ENCODE data around the gene EVA1A.
"Not testable (repeated sequence)": the region's sequence is repeated elsewhere in the genome, so short reads cannot be mapped to it uniquely, and the experiment has no call there.

Gene EVA1A

GRCh38 chr2:75498907-75499306, 61.8 kb downstream of the EVA1A start:
- Histone ChIP-seq H3K9me3 (ENCODE audit: control insufficient read depth, insufficient read depth, low read length) (no peaks in the 10 kb centered on the region), H3K36me3 (ENCODE audit: control insufficient read depth, insufficient read depth, low read length) (no peaks in the 10 kb centered on the region), H3K4me3 (ENCODE audit: low read depth, low read length) (no peak overlapping the region), H3K27me3 (ENCODE audit: control insufficient read depth, insufficient read depth, low read length) (no peaks in the 10 kb centered on the region), H3K4me1 (ENCODE audit: control insufficient read depth, insufficient read depth, low read length) (no peaks in the 10 kb centered on the region), H3K9ac (ENCODE audit: low read depth, low read length) (no peak overlapping the region)

GRCh38 chr2:75497256-75497655, 63.5 kb downstream of the EVA1A start:
- H3K9me3 ChIP-seq (ENCODE audit: control insufficient read depth, insufficient read depth, low read length), result no peaks in the 10 kb centered on the region
- H3K9ac ChIP-seq (ENCODE audit: low read depth, low read length), result no peak overlapping the region
- no peaks in the 10 kb centered on the region for H3K27me3 ChIP-seq (ENCODE audit: control insufficient read depth, insufficient read depth, low read length)
- H3K36me3 ChIP-seq (ENCODE audit: control insufficient read depth, insufficient read depth, low read length), result no peaks in the 10 kb centered on the region
- no peak overlapping the region for H3K4me3 ChIP-seq (ENCODE audit: low read depth, low read length)
- no peaks in the 10 kb centered on the region for H3K4me1 ChIP-seq (ENCODE audit: control insufficient read depth, insufficient read depth, low read length)

- H3K9me3 ChIP-seq (ENCODE audit: control insufficient read depth, insufficient read depth, low read length), result no peaks in the 10 kb centered on the region
- H3K27me3 ChIP-seq (ENCODE audit: control insufficient read depth, insufficient read depth, low read length), result no peaks in the 10 kb centered on the region
- no peaks in the 10 kb centered on the region for H3K4me1 ChIP-seq (ENCODE audit: control insufficient read depth, insufficient read depth, low read length)
- H3K4me3 ChIP-seq (ENCODE audit: low read depth, low read length), result no peak overlapping the region
- no peaks in the 10 kb centered on the region for H3K36me3 ChIP-seq (ENCODE audit: control insufficient read depth, insufficient read depth, low read length)
- H3K9ac ChIP-seq (ENCODE audit: low read depth, low read length), result no peak overlapping the region
Observed at GRCh38 chr2:75495862-75496261, 64.9 kb downstream of the EVA1A start.

- no peaks in the 10 kb centered on the region for H3K9me3 ChIP-seq (ENCODE audit: control insufficient read depth, insufficient read depth, low read length)
- H3K4me1 ChIP-seq (ENCODE audit: control insufficient read depth, insufficient read depth, low read length), result no peaks in the 10 kb centered on the region
- no peak overlapping the region for H3K4me3 ChIP-seq (ENCODE audit: low read depth, low read length)
- H3K27me3 ChIP-seq (ENCODE audit: control insufficient read depth, insufficient read depth, low read length), result no peaks in the 10 kb centered on the region
- no peak overlapping the region for H3K9ac ChIP-seq (ENCODE audit: low read depth, low read length)
- H3K36me3 ChIP-seq (ENCODE audit: control insufficient read depth, insufficient read depth, low read length), result no peaks in the 10 kb centered on the region
Observed at GRCh38 chr2:75494137-75494769, 66.5 kb downstream of the EVA1A start.

- Histone ChIP-seq H3K36me3 (ENCODE audit: control insufficient read depth, insufficient read depth, low read length) (no peaks in the 10 kb centered on the region), H3K4me3 (ENCODE audit: low read depth, low read length) (no peak overlapping the region), H3K9me3 (ENCODE audit: control insufficient read depth, insufficient read depth, low read length) (no peaks in the 10 kb centered on the region), H3K4me1 (ENCODE audit: control insufficient read depth, insufficient read depth, low read length) (no peaks in the 10 kb centered on the region), H3K27me3 (ENCODE audit: control insufficient read depth, insufficient read depth, low read length) (no peaks in the 10 kb centered on the region), H3K9ac (ENCODE audit: low read depth, low read length) (no peak overlapping the region)
Observed at GRCh38 chr2:75493230-75493629, 67.5 kb downstream of the EVA1A start.

- no peak overlapping the region for H3K4me3 ChIP-seq (ENCODE audit: low read depth, low read length)
- no peaks in the 10 kb centered on the region for H3K27me3 ChIP-seq (ENCODE audit: control insufficient read depth, insufficient read depth, low read length)
- H3K9me3 ChIP-seq (ENCODE audit: control insufficient read depth, insufficient read depth, low read length), result no peaks in the 10 kb centered on the region
- no peaks in the 10 kb centered on the region for H3K36me3 ChIP-seq (ENCODE audit: control insufficient read depth, insufficient read depth, low read length)
- no peak overlapping the region for H3K9ac ChIP-seq (ENCODE audit: low read depth, low read length)
- H3K4me1 ChIP-seq (ENCODE audit: control insufficient read depth, insufficient read depth, low read length), result no peaks in the 10 kb centered on the region
Observed at GRCh38 chr2:75491129-75491753, 69.5 kb downstream of the EVA1A start.

GRCh38 chr2:75489721-75490120, 71.0 kb downstream of the EVA1A start:
- no peaks in the 10 kb centered on the region for H3K4me1 ChIP-seq (ENCODE audit: control insufficient read depth, insufficient read depth, low read length)
- no peak overlapping the region for H3K4me3 ChIP-seq (ENCODE audit: low read depth, low read length)
- no peaks in the 10 kb centered on the region for H3K9me3 ChIP-seq (ENCODE audit: control insufficient read depth, insufficient read depth, low read length)
- no peak overlapping the region for H3K9ac ChIP-seq (ENCODE audit: low read depth, low read length)
- no peaks in the 10 kb centered on the region for H3K36me3 ChIP-seq (ENCODE audit: control insufficient read depth, insufficient read depth, low read length)
- no peaks in the 10 kb centered on the region for H3K27me3 ChIP-seq (ENCODE audit: control insufficient read depth, insufficient read depth, low read length)

GRCh38 chr2:75488157-75488556, 72.6 kb downstream of the EVA1A start:
- no peaks in the 10 kb centered on the region for H3K36me3 ChIP-seq (ENCODE audit: control insufficient read depth, insufficient read depth, low read length)
- no peaks in the 10 kb centered on the region for H3K4me1 ChIP-seq (ENCODE audit: control insufficient read depth, insufficient read depth, low read length)
- no peaks in the 10 kb centered on the region for H3K27me3 ChIP-seq (ENCODE audit: control insufficient read depth, insufficient read depth, low read length)
- no peak overlapping the region for H3K4me3 ChIP-seq (ENCODE audit: low read depth, low read length)
- no peaks in the 10 kb centered on the region for H3K9me3 ChIP-seq (ENCODE audit: control insufficient read depth, insufficient read depth, low read length)
- no peak overlapping the region for H3K9ac ChIP-seq (ENCODE audit: low read depth, low read length)

GRCh38 chr2:75486735-75487134, 74.0 kb downstream of the EVA1A start:
- H3K9ac ChIP-seq (ENCODE audit: low read depth, low read length); H3K4me1 ChIP-seq (ENCODE audit: control insufficient read depth, insufficient read depth, low read length); H3K4me3 ChIP-seq (ENCODE audit: low read depth, low read length); H3K36me3 ChIP-seq (ENCODE audit: control insufficient read depth, insufficient read depth, low read length); H3K9me3 ChIP-seq (ENCODE audit: control insufficient read depth, insufficient read depth, low read length); H3K27me3 ChIP-seq (ENCODE audit: control insufficient read depth, insufficient read depth, low read length): not testable (repeated sequence)

GRCh38 chr2:75484840-75485239, 75.9 kb downstream of the EVA1A start:
- Histone ChIP-seq H3K9me3 (ENCODE audit: control insufficient read depth, insufficient read depth, low read length) (no peaks in the 10 kb centered on the region), H3K4me3 (ENCODE audit: low read depth, low read length) (no peak overlapping the region), H3K9ac (ENCODE audit: low read depth, low read length) (no peak overlapping the region), H3K27me3 (ENCODE audit: control insufficient read depth, insufficient read depth, low read length) (no peaks in the 10 kb centered on the region), H3K4me1 (ENCODE audit: control insufficient read depth, insufficient read depth, low read length) (no peaks in the 10 kb centered on the region), H3K36me3 (ENCODE audit: control insufficient read depth, insufficient read depth, low read length) (no peaks in the 10 kb centered on the region)

- Histone ChIP-seq H3K9me3 (ENCODE audit: control insufficient read depth, insufficient read depth, low read length) (no peaks in the 10 kb centered on the region), H3K36me3 (ENCODE audit: control insufficient read depth, insufficient read depth, low read length) (no peaks in the 10 kb centered on the region), H3K27me3 (ENCODE audit: control insufficient read depth, insufficient read depth, low read length) (no peaks in the 10 kb centered on the region)
Observed at GRCh38 chr2:75483878-75484277, 76.9 kb downstream of the EVA1A start.

GRCh38 chr2:75482398-75482797, 78.3 kb downstream of the EVA1A start:
- no peaks in the 10 kb centered on the region for H3K4me1 ChIP-seq (ENCODE audit: control insufficient read depth, insufficient read depth, low read length)
- no peaks in the 10 kb centered on the region for H3K36me3 ChIP-seq (ENCODE audit: control insufficient read depth, insufficient read depth, low read length)
- no peaks in the 10 kb centered on the region for H3K9me3 ChIP-seq (ENCODE audit: control insufficient read depth, insufficient read depth, low read length)
- H3K9ac ChIP-seq (ENCODE audit: low read depth, low read length), result no peak overlapping the region
- H3K27me3 ChIP-seq (ENCODE audit: control insufficient read depth, insufficient read depth, low read length), result no peaks in the 10 kb centered on the region
- H3K4me3 ChIP-seq (ENCODE audit: low read depth, low read length), result no peak overlapping the region

More at GRCh38 chr2:75483878-75484277, 76.9 kb downstream of the EVA1A start:
- no peak overlapping the region for H3K9ac ChIP-seq (ENCODE audit: low read depth, low read length)
- H3K4me3 ChIP-seq (ENCODE audit: low read depth, low read length), result no peak overlapping the region
- H3K4me1 ChIP-seq (ENCODE audit: control insufficient read depth, insufficient read depth, low read length), result no peaks in the 10 kb centered on the region
